GM10248 (cell line): ENCODE measurements around the gene MYO1A.

Experiments used
- CTCF ChIA-PET: fragments of 300-600 bp; sonication (Branson Sonifier 250); formaldehyde crosslinking; extraction: SDS; loops from one replicate; lab custom pipeline; 2021; ENCODE audit warnings: antibody characterized with exemption; lab: Yijun Ruan, JAX
- POLR2A ChIA-PET: fragments of 350-650 bp; sonication (Branson Sonifier 250); formaldehyde crosslinking; extraction: SDS; loops from one replicate; lab custom pipeline; 2020; ENCODE audit warnings: antibody characterized with exemption; lab: Yijun Ruan, JAX
- DNase-seq: peaks from one replicate; pipeline ENCODE4 v3.0.0; 2012; ENCODE audit errors: extremely low spot score
- CTCF ChIP-seq: IDR thresholded peaks from 2 replicates; pipeline ENCODE4 v1.5.1; 2012; ENCODE audit warnings: mild to moderate bottlenecking, low read depth; ENCODE audit errors: extremely low read depth, missing control alignments, control extremely low read depth

MYO1A gene

DNA sequence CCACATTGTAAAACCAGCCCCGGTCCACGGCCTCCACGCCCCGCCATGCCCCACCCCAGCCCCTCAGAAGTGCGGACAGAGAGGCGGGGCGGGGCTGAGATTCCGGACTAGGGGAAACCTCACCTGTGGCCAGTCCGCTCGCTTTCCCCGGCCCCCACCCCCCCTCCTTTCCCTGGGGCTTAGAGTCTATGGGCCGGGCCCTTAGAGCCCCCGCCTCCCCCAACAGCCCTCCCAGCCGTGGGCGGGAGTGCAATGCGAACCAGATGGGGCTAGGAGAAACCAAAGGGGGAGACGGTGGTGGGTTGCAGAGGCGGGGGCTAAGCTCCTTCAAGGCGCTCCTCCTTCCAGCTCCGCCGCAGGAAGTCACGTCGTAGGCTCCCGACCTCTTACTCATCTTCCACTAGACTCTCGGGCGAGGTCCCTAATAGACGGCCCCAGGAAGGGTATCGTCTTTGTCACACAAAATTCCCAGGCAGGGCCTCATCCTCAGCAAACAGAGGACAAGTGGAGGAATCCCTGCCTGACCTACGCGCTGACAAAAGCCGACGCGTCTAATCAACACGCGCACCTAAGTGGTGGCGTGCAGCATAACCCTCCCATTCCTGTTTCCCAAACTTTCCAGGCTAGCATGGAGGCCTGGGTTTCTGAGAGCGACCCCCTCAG is 37.9 kb upstream of the MYO1A start:
- TF ChIP-seq CTCF = no peak
- peak; percentile 88 for DNase-seq
- ChIA-PET POLR2A (interaction anchor here (2.0 to 2.1 kb wide), 3 partner anchors 9 to 24 kb away, joined by 4 to 15 read pairs (median 13); partner anchors contain the start of genes NEMP1 and STAT6), CTCF (interaction anchor here (0.9 to 16.3 kb wide), 3 partner anchors 9 to 20 kb away, joined by 4 to 213 read pairs (median 8); partner anchors contain the start of gene STAT6)

GRCh38 chr12:57087010-57087690 is 37.2 kb upstream of the MYO1A start:
- POLR2A ChIA-PET = interaction anchor here (1.0 to 2.1 kb wide), 3 partner anchors 8 to 25 kb away, joined by 3 to 15 read pairs (median 13); partner anchors contain the start of genes NEMP1 and STAT6
- no peak for TF ChIP-seq CTCF
- DNase-seq = peak; percentile 84
- CTCF ChIA-PET = interaction anchor here (1.9 to 16.3 kb wide), 2 partner anchors 17 to 21 kb away, joined by 8 to 213 read pairs; partner anchors contain the start of gene STAT6

DNA sequence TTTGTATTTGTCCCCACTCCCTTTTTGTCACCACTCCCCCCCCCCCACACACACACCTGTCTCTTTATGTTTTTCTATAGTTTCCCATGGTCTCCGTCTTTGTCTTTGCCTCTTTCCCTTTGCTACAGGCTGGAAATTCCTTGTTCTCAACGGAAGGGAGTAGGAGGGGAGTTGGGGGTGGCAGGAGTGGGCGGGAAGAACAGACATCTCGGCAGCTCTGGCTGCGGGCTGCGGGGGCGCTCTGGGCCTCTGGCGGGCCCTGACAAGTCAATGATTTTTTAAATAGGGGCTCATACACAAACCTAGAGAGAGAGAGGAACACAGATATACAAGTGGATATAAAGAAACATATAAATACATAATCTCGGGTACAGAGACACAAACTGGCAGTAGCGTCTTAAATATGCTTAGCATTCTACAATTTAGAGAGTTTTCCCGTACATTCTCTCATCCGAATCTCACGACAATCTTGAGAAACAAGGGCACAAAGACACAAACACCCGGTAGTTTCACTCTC is 36.6 kb upstream of the MYO1A start:
- ChIA-PET POLR2A (interaction anchor here (1.0 to 2.1 kb wide), 2 partner anchors 8 to 25 kb away, joined by 3 to 15 read pairs; partner anchors contain the start of gene NEMP1), CTCF (interaction anchor here (1.9 to 16.3 kb wide), 2 partner anchors 16 to 22 kb away, joined by 8 to 213 read pairs; partner anchors contain the start of gene STAT6)
- TF ChIP-seq CTCF = peak; percentile 33
- DNase-seq = peak; percentile 42

DNA sequence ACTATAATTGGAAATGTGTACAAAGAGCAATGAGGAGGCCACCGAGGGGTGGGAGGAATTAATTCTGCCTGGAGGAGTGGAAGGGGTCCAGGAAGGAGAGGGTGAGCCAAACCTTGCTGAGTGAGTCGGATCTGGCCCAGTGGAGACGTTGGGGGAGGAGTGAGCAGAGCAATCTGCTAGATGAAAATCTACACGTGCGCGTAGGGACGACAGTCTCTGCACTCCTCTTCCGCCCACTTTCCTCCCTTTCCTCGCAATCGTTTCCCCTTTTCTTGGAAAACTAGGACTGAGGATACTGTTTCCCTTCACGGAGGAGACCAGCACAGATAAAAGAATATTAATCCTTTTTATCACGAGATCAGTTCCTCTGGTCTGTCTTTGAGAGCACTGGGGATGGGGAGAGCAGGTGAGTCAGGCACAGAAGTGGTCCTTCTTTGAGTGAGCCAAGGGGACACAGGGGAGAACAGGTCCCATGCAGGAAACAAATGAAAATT is 36.1 kb upstream of the MYO1A start:
- ChIA-PET CTCF (interaction anchor here (3.2 to 16.3 kb wide), 3 partner anchors 16 to 26 kb away, joined by 12 to 213 read pairs (median 48); partner anchors contain the start of gene STAT6), POLR2A (interaction anchor here (1.0 kb wide), 1 partner anchor 26 kb away, joined by 3 read pairs; no protein-coding TSS in a partner anchor)
- peak; percentile 17 for DNase-seq
- TF ChIP-seq CTCF = no peak

DNA sequence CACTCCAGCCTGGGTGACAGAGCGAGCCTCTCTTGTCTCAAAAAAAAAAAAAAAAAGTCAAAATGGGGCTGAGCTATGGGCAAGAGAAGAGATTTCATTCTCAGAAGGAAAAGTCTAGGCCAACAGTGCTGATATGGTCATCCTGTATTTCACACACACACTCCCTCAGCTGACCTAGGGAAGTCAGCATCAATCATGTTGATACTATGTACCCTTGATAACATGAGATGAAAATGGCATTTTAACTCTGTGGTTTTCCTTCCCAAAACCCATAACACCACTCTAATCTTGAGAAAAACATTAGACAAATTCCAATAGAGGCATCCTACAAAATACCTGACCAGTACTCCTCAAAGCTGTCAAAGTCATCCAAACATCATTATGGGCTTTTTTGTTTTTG is 30.9 kb upstream of the MYO1A start:
- DNase-seq = no peak
- TF ChIP-seq CTCF = no peak
- POLR2A ChIA-PET = interaction anchor here (0.6 to 1.2 kb wide), 4 partner anchors 13 to 645 kb away, joined by 3 to 6 read pairs (median 3); no protein-coding TSS in a partner anchor
- CTCF ChIA-PET = interaction anchor here (4.6 to 7.7 kb wide), 2 partner anchors 11 to 30 kb away, joined by 33 to 48 read pairs; partner anchors contain the start of gene STAT6

DNA sequence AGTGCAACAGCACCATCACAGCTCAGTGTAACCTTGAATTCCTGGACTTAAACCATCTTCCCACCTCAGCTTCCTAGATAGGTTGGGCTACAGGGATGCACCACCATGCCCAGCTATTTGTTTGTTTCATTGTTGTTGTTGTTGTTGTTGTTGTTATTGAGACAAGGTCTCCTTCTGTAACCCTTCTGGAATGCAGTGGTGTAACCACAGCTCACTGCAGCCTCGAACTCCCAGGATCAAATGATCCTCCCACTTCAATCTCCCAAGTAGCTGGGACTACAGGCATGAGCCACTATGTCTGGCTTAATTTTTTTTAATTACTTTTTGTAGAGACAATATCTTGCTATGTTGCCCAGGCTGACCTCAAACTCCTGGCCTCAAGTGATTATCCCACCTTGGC is 29.9 kb upstream of the MYO1A start:
- no peak for TF ChIP-seq CTCF
- POLR2A ChIA-PET = interaction anchor here (1.4 kb wide), 2 partner anchors 8 to 15 kb away, joined by 5 to 15 read pairs; no protein-coding TSS in a partner anchor
- CTCF ChIA-PET = interaction anchor here (1.0 to 7.7 kb wide), 12 partner anchors 10 to 162 kb away, joined by 3 to 48 read pairs (median 3); partner anchors contain the start of gene STAT6
- DNase-seq = no peak
